GM21723 (cell line): ENCODE measurements around the gene KCNC1.

Source experiments
- ATAC-seq: cut with Tn5 transposase; IDR thresholded peaks from one replicate; pipeline ENCODE4 v1.9.1; 2021; ENCODE audit warnings: mild to moderate bottlenecking, moderate library complexity; ENCODE audit not compliant: unreplicated experiment

The KCNC1 gene

GRCh38 chr11:17752144-17752543 lies 17.6 kb downstream of the KCNC1 start:
- no peak for ATAC-seq

GRCh38 chr11:17753153-17753552 lies 18.6 kb downstream of the KCNC1 start:
- no peak for ATAC-seq

- ATAC-seq: no peak
These were observed 19.1 kb downstream of the KCNC1 start for GRCh38 chr11:17753641-17754040.

GRCh38 chr11:17755891-17756290 lies 21.3 kb downstream of the KCNC1 start:
- ATAC-seq: no peak

GRCh38 chr11:17760102-17761029 lies 25.8 kb downstream of the KCNC1 start:
- ATAC-seq: peak; percentile 79

GRCh38 chr11:17762309-17762974 lies 27.9 kb downstream of the KCNC1 start:
- ATAC-seq: peak; percentile 55

GRCh38 chr11:17763244-17763643 lies 28.7 kb downstream of the KCNC1 start:
- no peak for ATAC-seq

- ATAC-seq: no peak
These were observed 29.1 kb downstream of the KCNC1 start for GRCh38 chr11:17763703-17764102.

GRCh38 chr11:17764446-17765218 lies 30.1 kb downstream of the KCNC1 start:
- ATAC-seq: no peak

- no peak for ATAC-seq
These were observed 30.9 kb downstream of the KCNC1 start for GRCh38 chr11:17765356-17766072.

- ATAC-seq: no peak
These were observed 31.4 kb downstream of the KCNC1 start for GRCh38 chr11:17766073-17766359.

GRCh38 chr11:17766590-17766989 lies 32.0 kb downstream of the KCNC1 start:
- no peak for ATAC-seq

- no peak for ATAC-seq
These were observed 32.8 kb downstream of the KCNC1 start for GRCh38 chr11:17767301-17767885.

GRCh38 chr11:17767914-17768313 lies 33.3 kb downstream of the KCNC1 start:
- no peak for ATAC-seq

- no peak for ATAC-seq
These were observed 34.0 kb downstream of the KCNC1 start for GRCh38 chr11:17768547-17768946.

GRCh38 chr11:17769218-17769617 lies 34.6 kb downstream of the KCNC1 start:
- ATAC-seq: no peak

- no peak for ATAC-seq
These were observed 35.6 kb downstream of the KCNC1 start for GRCh38 chr11:17770048-17770652.

- ATAC-seq: no peak
These were observed 36.3 kb downstream of the KCNC1 start for GRCh38 chr11:17770917-17771316.

GRCh38 chr11:17771415-17771814 lies 36.8 kb downstream of the KCNC1 start:
- no peak for ATAC-seq

- no peak for ATAC-seq
These were observed 37.3 kb downstream of the KCNC1 start for GRCh38 chr11:17771841-17772401.
